Measurements from ENCODE around the gene ACO1. TPM values are rescaled to one million over a fixed set of nuclear protein-coding genes. Genes with fewer than 3 reads are reported as not detected.
"Not testable (repeated sequence)": the region's sequence is repeated elsewhere in the genome, so short reads cannot be mapped to it uniquely, and the experiment has no call there.

ACO1 gene
- total and polyA plus RNA-seq, 4 donors, result 12.5 to 47.1 (median 21.9) TPM

DNA sequence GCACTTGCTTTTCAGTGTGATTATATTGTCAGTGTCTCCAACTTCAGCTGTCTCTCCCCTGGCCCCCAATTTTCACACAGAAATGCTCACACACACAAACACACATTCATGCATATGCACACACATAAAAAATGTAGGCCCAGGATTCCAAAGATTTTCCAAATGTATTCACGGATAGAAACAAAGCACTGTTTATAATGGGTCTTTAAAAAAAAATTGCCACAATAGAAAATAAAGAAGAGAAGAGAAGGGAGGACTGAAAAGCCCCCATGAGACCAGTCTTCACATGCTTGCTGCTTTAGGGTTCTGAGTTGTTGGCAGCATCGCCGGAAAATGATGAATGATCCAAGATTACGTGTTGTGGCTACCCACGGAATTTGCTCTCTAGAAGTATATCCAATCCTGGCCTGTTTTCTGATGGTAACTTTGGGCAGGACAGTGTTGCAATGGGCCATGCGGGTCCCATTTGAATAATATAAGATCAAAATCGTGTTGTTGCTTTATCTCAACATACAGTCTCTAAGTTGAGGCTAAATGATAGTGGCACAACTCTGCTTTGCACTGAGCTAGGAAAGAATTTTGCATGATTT lies 36.2 kb upstream of the ACO1 start:
- Histone ChIP-seq H3K27me3 (ENCODE audit: control insufficient read depth in 3 of 3, insufficient read depth in 3 of 3, low read length in 2 of 3) (no peaks in the 10 kb centered on the region), H3K9ac (ENCODE audit: insufficient read depth in 1 of 2, low read length in 2 of 2) (no peak overlapping the region), H3K4me3 (no peak overlapping the region), H3K36me3 (ENCODE audit: control insufficient read depth in 4 of 4, insufficient read depth in 4 of 4, low read length in 4 of 4) (no peaks in the 10 kb centered on the region), H3K9me3 (ENCODE audit: control insufficient read depth in 4 of 4, insufficient read depth in 3 of 4, low read length in 3 of 4) (no peaks in the 10 kb centered on the region), H3K27ac (ENCODE audit: low read depth in 1 of 2, low read length in 1 of 2) (no peak overlapping the region), H3K4me1 (ENCODE audit: control insufficient read depth in 5 of 5, insufficient read depth in 5 of 5, low read length in 5 of 5) (peaks cover 0 to 2% (median 0%) of the 10 kb centered on the region in 5 donors)
- ATAC-seq (ENCODE audit: insufficient read depth, low FRiP score) (no peak), DNase-seq (no peak)
- TF ChIP-seq, protein P1, sequence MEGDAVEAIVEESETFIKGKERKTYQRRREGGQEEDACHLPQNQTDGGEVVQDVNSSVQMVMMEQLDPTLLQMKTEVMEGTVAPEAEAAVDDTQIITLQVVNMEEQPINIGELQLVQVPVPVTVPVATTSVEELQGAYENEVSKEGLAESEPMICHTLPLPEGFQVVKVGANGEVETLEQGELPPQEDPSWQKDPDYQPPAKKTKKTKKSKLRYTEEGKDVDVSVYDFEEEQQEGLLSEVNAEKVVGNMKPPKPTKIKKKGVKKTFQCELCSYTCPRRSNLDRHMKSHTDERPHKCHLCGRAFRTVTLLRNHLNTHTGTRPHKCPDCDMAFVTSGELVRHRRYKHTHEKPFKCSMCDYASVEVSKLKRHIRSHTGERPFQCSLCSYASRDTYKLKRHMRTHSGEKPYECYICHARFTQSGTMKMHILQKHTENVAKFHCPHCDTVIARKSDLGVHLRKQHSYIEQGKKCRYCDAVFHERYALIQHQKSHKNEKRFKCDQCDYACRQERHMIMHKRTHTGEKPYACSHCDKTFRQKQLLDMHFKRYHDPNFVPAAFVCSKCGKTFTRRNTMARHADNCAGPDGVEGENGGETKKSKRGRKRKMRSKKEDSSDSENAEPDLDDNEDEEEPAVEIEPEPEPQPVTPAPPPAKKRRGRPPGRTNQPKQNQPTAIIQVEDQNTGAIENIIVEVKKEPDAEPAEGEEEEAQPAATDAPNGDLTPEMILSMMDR (IDR thresholded peaks at IDR 0.05; ENCODE audit: control extremely low read depth, extremely low read depth), result no peak
- 80 to 81% methylated on average over 7 of the region's 7 CpGs for WGBS, 2 donors

DNA sequence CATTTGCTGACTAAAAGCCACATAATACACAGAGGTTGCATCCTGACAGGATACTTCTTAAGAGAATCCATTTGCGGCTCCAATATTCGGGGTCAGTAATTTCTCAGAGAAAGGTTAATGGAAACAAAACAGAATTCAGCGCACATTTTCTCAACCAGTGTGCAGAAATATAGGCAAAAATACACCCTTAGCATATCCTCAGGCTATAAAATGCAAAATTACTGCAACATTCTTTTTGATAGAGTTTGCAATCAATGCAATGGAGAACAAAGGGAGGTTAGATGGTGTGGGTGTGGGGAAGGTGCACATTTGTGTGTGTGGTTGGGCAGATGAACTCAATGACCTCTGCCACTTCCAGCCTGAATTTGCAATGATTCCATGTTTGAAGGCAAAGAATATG lies 35.4 kb upstream of the ACO1 start:
- Histone ChIP-seq H3K27ac (ENCODE audit: low read depth in 1 of 2, low read length in 1 of 2) (no peak overlapping the region), H3K9ac (ENCODE audit: insufficient read depth in 1 of 2, low read length in 2 of 2) (no peak overlapping the region), H3K9me3 (ENCODE audit: control insufficient read depth in 4 of 4, insufficient read depth in 3 of 4, low read length in 3 of 4) (no peaks in the 10 kb centered on the region), H3K36me3 (ENCODE audit: control insufficient read depth in 4 of 4, insufficient read depth in 4 of 4, low read length in 4 of 4) (no peaks in the 10 kb centered on the region), H3K4me3 (no peak overlapping the region), H3K4me1 (ENCODE audit: control insufficient read depth in 5 of 5, insufficient read depth in 5 of 5, low read length in 5 of 5) (peaks cover 0 to 2% (median 0%) of the 10 kb centered on the region in 5 donors), H3K27me3 (ENCODE audit: control insufficient read depth in 3 of 3, insufficient read depth in 3 of 3, low read length in 2 of 3) (no peaks in the 10 kb centered on the region)
- 86 to 95% methylated on average over 3 of the region's 3 CpGs for WGBS, 2 donors
- ATAC-seq (ENCODE audit: insufficient read depth, low FRiP score) (no peak), DNase-seq (no peak)
- TF ChIP-seq, protein P1 (IDR thresholded peaks at IDR 0.05; ENCODE audit: control extremely low read depth, extremely low read depth), result no peak

DNA sequence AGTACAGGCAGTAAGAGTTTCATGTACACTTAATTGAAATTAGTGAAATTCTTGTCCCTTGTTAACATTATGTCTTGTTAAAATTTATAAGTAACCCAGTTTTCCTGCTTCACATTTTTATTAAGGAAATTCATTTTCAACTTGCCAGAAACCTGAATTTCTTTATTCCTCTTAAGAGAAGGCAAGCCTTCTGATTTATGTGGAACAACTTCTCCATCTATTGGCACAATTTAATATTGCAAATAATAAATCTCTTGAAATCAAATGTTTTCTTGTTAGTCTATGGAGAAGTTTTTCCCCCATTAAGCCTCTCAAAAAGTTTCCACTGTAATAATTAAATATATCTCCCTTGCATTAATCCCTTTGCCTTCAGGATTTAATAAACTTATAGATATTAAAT lies 33.8 kb upstream of the ACO1 start:
- Histone ChIP-seq H3K4me3 (no peak overlapping the region), H3K36me3 (ENCODE audit: control insufficient read depth in 4 of 4, insufficient read depth in 4 of 4, low read length in 4 of 4) (no peaks in the 10 kb centered on the region), H3K27me3 (ENCODE audit: control insufficient read depth in 3 of 3, insufficient read depth in 3 of 3, low read length in 2 of 3) (no peaks in the 10 kb centered on the region), H3K9me3 (ENCODE audit: control insufficient read depth in 4 of 4, insufficient read depth in 3 of 4, low read length in 3 of 4) (no peaks in the 10 kb centered on the region), H3K9ac (ENCODE audit: insufficient read depth in 1 of 2, low read length in 2 of 2) (no peak overlapping the region), H3K27ac (ENCODE audit: low read depth in 1 of 2, low read length in 1 of 2) (no peak overlapping the region), H3K4me1 (ENCODE audit: control insufficient read depth in 5 of 5, insufficient read depth in 5 of 5, low read length in 5 of 5) (no peaks in the 10 kb centered on the region)
- DNase-seq (peak in 2 of 3 donors; percentile 47 to 58), ATAC-seq (ENCODE audit: insufficient read depth, low FRiP score) (no peak)
- TF ChIP-seq, protein P1 (IDR thresholded peaks at IDR 0.05; ENCODE audit: control extremely low read depth, extremely low read depth), result no peak

DNA sequence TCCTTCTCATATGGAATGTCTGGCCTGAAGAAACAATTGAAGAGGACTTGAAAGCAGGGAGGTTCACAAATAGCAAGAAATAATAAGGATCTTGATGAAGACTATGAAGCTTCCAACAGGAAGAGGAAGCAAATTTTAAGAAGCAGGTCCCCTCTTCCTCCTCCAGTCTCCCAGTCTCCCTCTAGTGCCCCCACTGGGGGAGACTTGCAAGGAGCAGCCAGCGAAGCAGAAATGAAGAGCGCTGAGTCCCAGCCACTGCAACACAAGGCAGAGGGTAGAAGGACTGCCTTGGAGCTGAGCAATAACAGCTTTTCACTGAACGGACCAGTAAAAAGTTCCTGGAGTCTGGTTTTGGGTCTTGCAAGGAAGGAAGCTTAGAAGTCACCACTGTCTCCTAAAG lies 32.6 kb upstream of the ACO1 start:
- TF ChIP-seq, protein P1 (IDR thresholded peaks at IDR 0.05; ENCODE audit: control extremely low read depth, extremely low read depth), result no peak
- Histone ChIP-seq H3K4me3 (no peak overlapping the region), H3K36me3 (ENCODE audit: control insufficient read depth in 4 of 4, insufficient read depth in 4 of 4, low read length in 4 of 4) (no peaks in the 10 kb centered on the region), H3K27me3 (ENCODE audit: control insufficient read depth in 3 of 3, insufficient read depth in 3 of 3, low read length in 2 of 3) (no peaks in the 10 kb centered on the region), H3K9me3 (ENCODE audit: control insufficient read depth in 4 of 4, insufficient read depth in 3 of 4, low read length in 3 of 4) (no peaks in the 10 kb centered on the region), H3K4me1 (ENCODE audit: control insufficient read depth in 5 of 5, insufficient read depth in 5 of 5, low read length in 5 of 5) (no peaks in the 10 kb centered on the region), H3K9ac (ENCODE audit: insufficient read depth in 1 of 2, low read length in 2 of 2) (no peak overlapping the region), H3K27ac (ENCODE audit: low read depth in 1 of 2, low read length in 1 of 2) (no peak overlapping the region)
- DNase-seq (no peak), ATAC-seq (ENCODE audit: insufficient read depth, low FRiP score) (no peak)
- 71 to 79% methylated on average over 3 of the region's 3 CpGs for WGBS, 2 donors

DNA sequence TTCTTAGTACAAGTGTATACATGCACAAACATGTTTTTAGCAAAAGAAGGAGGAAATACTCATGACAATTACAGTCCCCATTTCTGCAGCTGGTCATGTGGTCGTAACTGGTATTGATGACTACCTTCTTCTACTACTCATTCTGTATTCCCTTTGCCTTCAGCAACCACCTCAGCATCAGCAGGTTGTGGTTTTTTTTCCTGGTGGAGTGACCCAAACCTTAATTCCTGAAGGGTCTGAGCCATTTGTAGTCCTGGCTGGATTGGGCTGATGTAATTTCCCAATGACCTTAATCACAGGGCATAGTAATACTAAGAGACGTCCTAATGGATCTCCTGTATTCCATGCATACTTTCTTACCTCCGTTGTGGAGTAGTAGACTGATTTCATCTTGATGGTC lies 31.0 kb upstream of the ACO1 start:
- H3K27me3 ChIP-seq (ENCODE audit: control insufficient read depth in 3 of 3, insufficient read depth in 3 of 3, low read length in 2 of 3); DNase-seq; H3K27ac ChIP-seq (ENCODE audit: low read depth in 1 of 2, low read length in 1 of 2); H3K36me3 ChIP-seq (ENCODE audit: control insufficient read depth in 4 of 4, insufficient read depth in 4 of 4, low read length in 4 of 4); H3K4me3 ChIP-seq; H3K9ac ChIP-seq (ENCODE audit: insufficient read depth in 1 of 2, low read length in 2 of 2); H3K4me1 ChIP-seq (ENCODE audit: control insufficient read depth in 5 of 5, insufficient read depth in 5 of 5, low read length in 5 of 5); H3K9me3 ChIP-seq (ENCODE audit: control insufficient read depth in 4 of 4, insufficient read depth in 3 of 4, low read length in 3 of 4); ATAC-seq (ENCODE audit: insufficient read depth, low FRiP score): not testable (repeated sequence)
- 84 to 85% methylated on average over 3 of the region's 3 CpGs for WGBS, 2 donors

Measured in lung (tissue), 12 donors.